HEK293 (cell line): ENCODE measurements around the gene NBPF4.

Experiments used
- CTCF ChIA-PET: fragments of 350-600 bp; formaldehyde crosslinking; extraction: SDS; loops from one replicate; lab custom pipeline; 2021; ENCODE audit warnings: antibody characterized with exemption; lab: Yijun Ruan, JAX
- POLR2A ChIA-PET: fragments of 300-600 bp; formaldehyde crosslinking; extraction: SDS; loops from one replicate; lab custom pipeline; 2020; ENCODE audit warnings: antibody characterized with exemption, inconsistent platforms; lab: Yijun Ruan, JAX
- H3K27ac ChIP-seq: fragments of 200-500 bp; sonication (Bioruptor generic); 2 replicates; pipeline ENCODE4 v1.5.1; 2014; ENCODE audit warnings: low read depth, low read length, control low read depth, inconsistent platforms; ENCODE audit errors: extremely low read depth
- H3K36me3 ChIP-seq, 2 experiments: fragments of 200-500 bp in 1 of 2; sonication (Bioruptor generic) in 1 of 2; 1 replicate in 1 of 2; 2 replicates in 1 of 2; pipeline ENCODE4 v1.5.1; 2014 to 2017; ENCODE audit warnings: inconsistent platforms in 2 of 2, low read length in 2 of 2; ENCODE audit not compliant: control insufficient read depth in 2 of 2, insufficient read depth in 1 of 2
- H3K4me1 ChIP-seq: fragments of 200-500 bp; sonication (Bioruptor generic); 2 replicates; pipeline ENCODE4 v1.5.1; 2014; ENCODE audit warnings: mild to moderate bottlenecking, low read length, inconsistent platforms; ENCODE audit not compliant: control insufficient read depth, insufficient read depth
- H3K4me3 ChIP-seq: 2 replicates; pipeline ENCODE4 v1.5.1; 2011; ENCODE audit warnings: low read depth, mild to moderate bottlenecking, control low read depth, low read length, moderate library complexity
- H3K9me3 ChIP-seq: fragments of 200-500 bp; sonication (Bioruptor generic); 2 replicates; pipeline ENCODE4 v1.5.1; 2014; ENCODE audit warnings: low read depth, low read length, inconsistent platforms; ENCODE audit not compliant: control insufficient read depth, insufficient read depth
- ELK4 ChIP-seq: IDR thresholded peaks from 2 replicates; pipeline ENCODE4 v1.6.1; 2011; ENCODE audit warnings: mild to moderate bottlenecking, low read depth, low read length, borderline replicate concordance
- KLF17 ChIP-seq: fragments of 450-650 bp; formaldehyde crosslinking; IDR thresholded peaks from 2 replicates; pipeline ENCODE4 v1.5.1; 2016; ENCODE audit warnings: missing biosample characterization, missing genetic modification characterization
- PRDM2 ChIP-seq: fragments of 450-650 bp; formaldehyde crosslinking; IDR thresholded peaks from 2 replicates; pipeline ENCODE4 v1.5.1; 2016; ENCODE audit warnings: missing biosample characterization, missing genetic modification characterization, borderline replicate concordance
- SP2 ChIP-seq: fragments of 450-650 bp; formaldehyde crosslinking; IDR thresholded peaks from 2 replicates; pipeline ENCODE4 v1.5.1; 2016; ENCODE audit warnings: missing biosample characterization, missing genetic modification characterization
- ZBTB17 ChIP-seq: fragments of 450-650 bp; formaldehyde crosslinking; IDR thresholded peaks from 2 replicates; pipeline ENCODE4 v1.5.1; 2016; ENCODE audit warnings: missing biosample characterization, missing genetic modification characterization
- ZBTB26 ChIP-seq: fragments of 450-650 bp; formaldehyde crosslinking; optimal IDR thresholded peaks from 2 replicates; pipeline ENCODE3; 2016; ENCODE audit warnings: missing biosample characterization, mild to moderate bottlenecking, missing genetic modification characterization
- ZBTB49 ChIP-seq: fragments of 450-650 bp; formaldehyde crosslinking; IDR thresholded peaks from 2 replicates; pipeline ENCODE4 v1.5.1; 2016; ENCODE audit warnings: missing biosample characterization, missing genetic modification characterization, low read depth
- ZNF155 ChIP-seq: fragments of 450-650 bp; formaldehyde crosslinking; IDR thresholded peaks from 2 replicates; pipeline ENCODE4 v1.5.1; 2016; ENCODE audit warnings: missing biosample characterization, missing genetic modification characterization
- ZNF280D ChIP-seq: fragments of 450-650 bp; formaldehyde crosslinking; IDR thresholded peaks from 2 replicates; pipeline ENCODE4 v1.5.1; 2016; ENCODE audit warnings: missing biosample characterization, missing genetic modification characterization
- ZNF335 ChIP-seq: fragments of 450-650 bp; formaldehyde crosslinking; conservative IDR thresholded peaks from 2 replicates; pipeline ENCODE4 v1.5.1; 2016; ENCODE audit warnings: missing biosample characterization, missing genetic modification characterization
- ZNF423 ChIP-seq: fragments of 450-650 bp; formaldehyde crosslinking; IDR thresholded peaks from 2 replicates; pipeline ENCODE4 v1.5.1; 2016; ENCODE audit warnings: missing biosample characterization, missing genetic modification characterization
- ZNF433 ChIP-seq: fragments of 450-650 bp; formaldehyde crosslinking; IDR thresholded peaks from 2 replicates; pipeline ENCODE4 v1.5.1; 2016; ENCODE audit warnings: missing biosample characterization, missing genetic modification characterization, low read depth
- ZNF610 ChIP-seq: fragments of 450-650 bp; formaldehyde crosslinking; IDR thresholded peaks from 2 replicates; pipeline ENCODE4 v1.5.1; 2016; ENCODE audit warnings: missing biosample characterization, missing genetic modification characterization, borderline replicate concordance
- ZNF645 ChIP-seq: fragments of 450-650 bp; formaldehyde crosslinking; IDR thresholded peaks from 2 replicates; pipeline ENCODE4; 2016; ENCODE audit warnings: missing biosample characterization, missing genetic modification characterization
- ZNF654 ChIP-seq: fragments of 450-650 bp; formaldehyde crosslinking; IDR thresholded peaks from 2 replicates; pipeline ENCODE4 v1.5.1; 2016; ENCODE audit warnings: low read depth, missing biosample characterization, missing genetic modification characterization
- ZNF658 ChIP-seq: fragments of 450-650 bp; formaldehyde crosslinking; IDR thresholded peaks from 2 replicates; pipeline ENCODE4; 2016; ENCODE audit warnings: missing biosample characterization, missing genetic modification characterization
- ZNF664 ChIP-seq: fragments of 450-650 bp; formaldehyde crosslinking; IDR thresholded peaks from 2 replicates; pipeline ENCODE4 v1.5.1; 2016; ENCODE audit warnings: missing biosample characterization, missing genetic modification characterization
- ZNF843 ChIP-seq: fragments of 450-650 bp; formaldehyde crosslinking; IDR thresholded peaks from 2 replicates; pipeline ENCODE4 v1.5.1; 2016; ENCODE audit warnings: missing biosample characterization, missing genetic modification characterization

Gene NBPF4

GRCh38 chr1:108199781-108200686 lies 43.8 kb downstream of the NBPF4 start, which contains the start of gene SLC25A24:
SLC25A24 (minus strand) TSS chr1:108200343; CDS start chr1:108200138, 205 bp downstream.
- Histone ChIP-seq H3K4me3 (peak within 1 kb of the TSS; percentile 87), H3K9me3 (no peaks in the 10 kb centered on the region), H3K4me1 (no peaks in the 10 kb centered on the region), H3K27ac (peak within 1 kb of the TSS; percentile 11; the same call in 1 of the 2 replicates), H3K36me3 (peaks cover 0 to 23% of the 10 kb centered on the region in 2 experiments; a peak in 1 of 3 replicates)
- CTCF ChIA-PET = interaction anchor here (0.6 to 1.3 kb wide), 4 partner anchors 12 to 419 kb away, joined by 3 to 5 read pairs (median 4); no protein-coding TSS in a partner anchor
- POLR2A ChIA-PET = interaction anchor here (1.0 to 1.8 kb wide), 8 partner anchors 9 to 842 kb away, joined by 3 to 13 read pairs (median 5); partner anchors contain the start of genes PRPF38B and WDR47
- TF ChIP-seq ZNF423 (tag by site-specific recombination) (no peak), ZBTB26 (peak; percentile 87), ZNF335 (tag by site-specific recombination) (peak; percentile 17), ELK4 (no peak), ZNF664 (tag by site-specific recombination) (no peak), ZNF610 (tag by site-specific recombination) (0 out of 2 replicates have a peak, but pooled peaks have one; percentile 17), ZNF645 (tag by site-specific recombination) (no peak), SP2 (tag by site-specific recombination) (peak; percentile 84), KLF17 (tag by site-specific recombination) (0 out of 2 replicates have a peak, but pooled peaks have one; percentile 43), ZNF280D (tag by site-specific recombination) (no peak), ZNF155 (tag by site-specific recombination) (no peak), ZNF654 (tag by site-specific recombination) (no peak), PRDM2 (tag by site-specific recombination) (no peak), ZNF843 (tag by site-specific recombination) (no peak), ZBTB49 (no peak), ZBTB17 (tag by site-specific recombination) (0 out of 2 replicates have a peak, but pooled peaks have one; percentile 11), ZNF433 (tag by site-specific recombination) (no peak), ZNF658 (tag by site-specific recombination) (no peak)
